ENCODE data around the gene SPATA6L. TPM values are rescaled to one million over a fixed set of nuclear protein-coding genes. Genes with fewer than 3 reads are reported as not detected.

SPATA6L gene
- total RNA-seq, 1 donor from 2014 or later = 5.4 TPM

GRCh38 chr9:4585135-4585534 is 81.1 kb downstream of the SPATA6L start:
- no peak for DNase-seq (ENCODE audit: low spot score)

GRCh38 chr9:4584636-4585035 is 81.6 kb downstream of the SPATA6L start:
- no peak for DNase-seq (ENCODE audit: low spot score)

GRCh38 chr9:4583001-4583400 is 83.3 kb downstream of the SPATA6L start:
- no peak for DNase-seq (ENCODE audit: low spot score)

GRCh38 chr9:4581861-4582565 is 84.3 kb downstream of the SPATA6L start:
- no peak for DNase-seq (ENCODE audit: low spot score)

- DNase-seq (ENCODE audit: low spot score) = no peak
Observed at GRCh38 chr9:4581035-4581760, 85.1 kb downstream of the SPATA6L start.

GRCh38 chr9:4579001-4579400 is 87.3 kb downstream of the SPATA6L start:
- DNase-seq (ENCODE audit: low spot score) = no peak

GRCh38 chr9:4576448-4576847 is 89.8 kb downstream of the SPATA6L start:
- no peak for DNase-seq (ENCODE audit: low spot score)

- no peak for DNase-seq (ENCODE audit: low spot score)
Observed at GRCh38 chr9:4575997-4576396, 90.3 kb downstream of the SPATA6L start.

GRCh38 chr9:4574657-4575243 is 91.5 kb downstream of the SPATA6L start:
- DNase-seq (ENCODE audit: low spot score) = no peak

- DNase-seq (ENCODE audit: low spot score) = no peak
Observed at GRCh38 chr9:4573634-4574389, 92.5 kb downstream of the SPATA6L start.

- DNase-seq (ENCODE audit: low spot score) = no peak
Observed at GRCh38 chr9:4573176-4573575, 93.1 kb downstream of the SPATA6L start.

- no peak for DNase-seq (ENCODE audit: low spot score)
Observed at GRCh38 chr9:4572184-4572826, 94.0 kb downstream of the SPATA6L start.

- DNase-seq (ENCODE audit: low spot score) = no peak
Observed at GRCh38 chr9:4569101-4569500, 97.2 kb downstream of the SPATA6L start.

- DNase-seq (ENCODE audit: low spot score) = no peak
Observed at GRCh38 chr9:4567601-4568000, 98.7 kb downstream of the SPATA6L start.

GRCh38 chr9:4566806-4567205 is 99.5 kb downstream of the SPATA6L start:
- DNase-seq (ENCODE audit: low spot score) = no peak

- DNase-seq (ENCODE audit: low spot score) = no peak
Observed at GRCh38 chr9:4563105-4563504, 103.2 kb downstream of the SPATA6L start.

- DNase-seq (ENCODE audit: low spot score) = no peak
Observed at GRCh38 chr9:4559261-4560182, 106.8 kb downstream of the SPATA6L start.

GRCh38 chr9:4558371-4558998 is 107.8 kb downstream of the SPATA6L start:
- DNase-seq (ENCODE audit: low spot score) = no peak

- no peak for DNase-seq (ENCODE audit: low spot score)
Observed at GRCh38 chr9:4555236-4555635, 111.0 kb downstream of the SPATA6L start.

- no peak for DNase-seq (ENCODE audit: low spot score)
Observed at GRCh38 chr9:4553951-4554381, 112.3 kb downstream of the SPATA6L start.

Measured in mesenteric fat pad (tissue), 1 donor.